B cell (primary cell): ENCODE measurements around the gene EPC1. TPM values are rescaled to one million over a fixed set of nuclear protein-coding genes. Genes with fewer than 3 reads are reported as not detected.

Experiments used
- ATAC-seq: fragments of 200-7000 bp; cut with Tn5 transposase; one replicate; pipeline ENCODE4 v1.10.0; 2021; ENCODE audit warnings: low read depth, mild to moderate bottlenecking, moderate number of reproducible peaks, moderate library complexity
- CTCF ChIA-PET: fragments of 350-600 bp; sonication (Branson Sonifier 250); formaldehyde crosslinking; loops from one replicate; lab custom pipeline; 2021; ENCODE audit warnings: antibody characterized with exemption, inconsistent platforms; lab: Charles Lee
- POLR2A ChIA-PET: fragments of 350-600 bp; sonication (Branson Sonifier 250); formaldehyde crosslinking; loops from one replicate; lab custom pipeline; 2021; ENCODE audit warnings: antibody characterized with exemption; lab: Charles Lee
- DNase-seq: peaks from one replicate; pipeline ENCODE4 v3.0.0; 2013
- H2AFZ ChIP-seq: 2 replicates; pipeline ENCODE4 v1.6.1; 2012; ENCODE audit warnings: mild to moderate bottlenecking, low read depth, low read length; ENCODE audit not compliant: insufficient read depth, poor library complexity, severe bottlenecking
- H3K27ac ChIP-seq, 2 donors: 1 replicate in 1 of 2; 2 replicates in 1 of 2; pipeline ENCODE4 v1.5.1; 2012 to 2013; ENCODE audit warnings: low read length in 2 of 2, mild to moderate bottlenecking in 2 of 2, moderate library complexity in 1 of 2
- H3K27me3 ChIP-seq, 4 experiments: fragments of 200-600 bp in 1 of 4; sonication (generic) in 1 of 4; replicated peaks in 1 of 4; 1 replicate in 2 of 4; 2 replicates in 2 of 4; pipeline versions ENCODE4 v1.6.1 to v1.7.0; 2013 to 2016; ENCODE audit warnings: low read length in 3 of 4, mild to moderate bottlenecking in 2 of 4, mixed read lengths in 1 of 4, moderate library complexity in 1 of 4; ENCODE audit not compliant: insufficient read depth in 4 of 4, control insufficient read depth in 3 of 4; ENCODE audit errors: control extremely low read depth in 1 of 4
- H3K36me3 ChIP-seq, 2 experiments: replicated peaks in 1 of 2; 1 replicate in 1 of 2; 2 replicates in 1 of 2; pipeline versions ENCODE4 v1.6.1 to v1.7.1; 2013; ENCODE audit warnings: low read length in 1 of 2; ENCODE audit not compliant: insufficient read depth in 2 of 2, control insufficient read depth in 1 of 2; ENCODE audit errors: control extremely low read depth in 1 of 2, extremely low read depth in 1 of 2
- H3K4me1 ChIP-seq, 2 donors: fragments of 200-600 bp in 1 of 2; sonication (generic) in 1 of 2; 1 replicate in 1 of 2; 2 replicates in 1 of 2; pipeline versions ENCODE4 v1.5.1 to v1.6.1; 2013 to 2017; ENCODE audit warnings: low read length in 2 of 2; ENCODE audit not compliant: control insufficient read depth in 2 of 2, insufficient read depth in 2 of 2
- H3K4me2 ChIP-seq: replicated peaks from 2 replicates; pipeline ENCODE3; 2012; ENCODE audit warnings: mild to moderate bottlenecking, low read depth, low read length; ENCODE audit not compliant: poor library complexity, severe bottlenecking
- H3K4me3 ChIP-seq, 5 experiments: fragments of 200-600 bp in 1 of 5; sonication (generic) in 1 of 5; 1 replicate in 3 of 5; 2 replicates in 2 of 5; pipeline versions ENCODE4 v1.5.1 to v1.7.0; 2011 to 2016; ENCODE audit warnings: low read length in 4 of 5, mild to moderate bottlenecking in 4 of 5, low read depth in 2 of 5, control low read depth in 1 of 5, moderate library complexity in 1 of 5; ENCODE audit not compliant: insufficient read depth in 1 of 5; ENCODE audit errors: control extremely low read depth in 1 of 5, extremely low read depth in 1 of 5
- H3K79me2 ChIP-seq: fragments of 200-600 bp; sonication (generic); one replicate; pipeline ENCODE4 v1.6.0; 2016; ENCODE audit warnings: low read length; ENCODE audit not compliant: control insufficient read depth, insufficient read depth
- H3K9ac ChIP-seq: fragments of 200-600 bp; sonication (generic); 2 replicates; pipeline ENCODE4 v1.6.1; 2017; ENCODE audit warnings: mild to moderate bottlenecking, low read length, moderate library complexity
- H3K9me3 ChIP-seq, 3 donors: one replicate each; pipeline versions ENCODE4 v1.6.1 to v1.7.1; 2013; ENCODE audit warnings: low read length in 2 of 3; ENCODE audit not compliant: control insufficient read depth in 2 of 3, insufficient read depth in 1 of 3; ENCODE audit errors: control extremely low read depth in 1 of 3
- H4K20me1 ChIP-seq: 2 replicates; pipeline ENCODE4 v1.6.0; 2012; ENCODE audit warnings: mild to moderate bottlenecking, low read length; ENCODE audit not compliant: insufficient read depth, control insufficient read depth, poor library complexity, severe bottlenecking
- H3K27ac Mint-ChIP-seq: one replicate; pipeline ENCODE4 v1.8.0; 2021; ENCODE audit warnings: mixed read lengths
- H3K27me3 Mint-ChIP-seq: one replicate; pipeline ENCODE4 v1.8.0; 2021; ENCODE audit warnings: mixed read lengths
- H3K4me1 Mint-ChIP-seq: one replicate; pipeline ENCODE4 v1.8.0; 2021; ENCODE audit warnings: mixed read lengths
- H3K4me3 Mint-ChIP-seq: one replicate; pipeline ENCODE4 v1.8.0; 2021; ENCODE audit warnings: mixed read lengths
- H3K9me3 Mint-ChIP-seq: one replicate; pipeline ENCODE4 v1.8.0; 2022; ENCODE audit warnings: mixed read lengths; ENCODE audit not compliant: insufficient read depth
- CTCF ChIP-seq: fragments of 200-600 bp; IDR thresholded peaks from one replicate; pipeline ENCODE4 v1.8.0; 2022; ENCODE audit warnings: antibody characterized with exemption, mild to moderate bottlenecking
- EZH2 ChIP-seq: IDR thresholded peaks from 2 replicates; pipeline ENCODE4 v1.6.1; 2012; ENCODE audit warnings: borderline replicate concordance, low read depth, mild to moderate bottlenecking, moderate library complexity, low read length; ENCODE audit not compliant: insufficient read depth, poor library complexity, severe bottlenecking
- WGBS: methylation state at CpG from one replicate; pipeline ENCODE4 v1.1.5; 2013; ENCODE audit warnings: missing lambda C conversion rate; ENCODE audit not compliant: insufficient coverage; 5-methylcytosine and 5-hydroxymethylcytosine counted together
- intact Hi-C: fragments of 100-400 bp; cut with micrococcal nuclease; formaldehyde crosslinking; loops from one replicate; pipeline ENCODE4 v1.10.0; 2022
- polyA plus RNA-seq: library from polyadenylated mRNA; depleted of rRNA; stranded (reverse); fragments of >200 nt; gene quantifications from 2 replicates; pipeline ENCODE4 v1.2.3, GENCODE V29; 2012
- total RNA-seq, 2 donors: library from RNA; stranded (reverse); fragments of 120-200 nt in 1 of 2; gene quantifications; 1 replicate in 1 of 2; 2 replicates in 1 of 2; pipeline versions ENCODE4 v1.2.3 to v1.2.4, GENCODE V29; 2013 to 2022

The EPC1 gene
- total and polyA plus RNA-seq, 2 donors (not counting 1 experiment from before 2014, with no cell fraction given) = 120 to 220 TPM

GRCh38 chr10:32376771-32377170 is 29.8 kb upstream of the EPC1 start:
- H3K9ac ChIP-seq = peak overlapping the region; percentile 85
- ATAC-seq = no peak
- H2AFZ ChIP-seq = peak overlapping the region; percentile 76
- ChIA-PET POLR2A (interaction anchor here (2.5 to 2.9 kb wide), 2 partner anchors 31 to 69 kb away, joined by 17 to 22 read pairs; partner anchors contain the start of gene CCDC7), CTCF (interaction anchor here (1.3 to 5.8 kb wide), 4 partner anchors 10 to 120 kb away, joined by 3 to 29 read pairs (median 8); no protein-coding TSS in a partner anchor)
- H3K36me3 ChIP-seq = peaks cover 0 to 3% of the 10 kb centered on the region in 2 experiments
- H3K9me3 ChIP-seq = peaks cover 0 to 5% (median 0%) of the 10 kb centered on the region in 3 donors
- peaks cover 64% of the 10 kb centered on the region for H3K79me2 ChIP-seq
- H3K4me2 ChIP-seq = peak overlapping the region; percentile 88
- Mint-ChIP-seq H3K4me1 (peaks cover 29% of the 10 kb centered on the region), H3K4me3 (peak overlapping the region; percentile 79), H3K27me3 (no peaks in the 10 kb centered on the region), H3K27ac (peak overlapping the region; percentile 28), H3K9me3 (peaks cover 4% of the 10 kb centered on the region)
- no peaks in the 10 kb centered on the region for H3K27me3 ChIP-seq
- no peak for TF ChIP-seq CTCF
- TF ChIP-seq EZH2 = no peak
- peak overlapping the region in 4 of 5 experiments; percentile 78 to 99 (median 90) for H3K4me3 ChIP-seq
- intact Hi-C loops = loop anchor here (5.0 kb wide), 3 partner anchors 449 to 1344 kb away; partner anchors contain the start of genes ARHGAP12, ITGB1 and ZNF438
- no CpG with 5 or more reads among the region's 3 CpGs for WGBS
- no peaks in the 10 kb centered on the region for H4K20me1 ChIP-seq
- H3K27ac ChIP-seq = peak overlapping the region in 1 of 2 donors; percentile 85
- no peak for DNase-seq
- H3K4me1 ChIP-seq = peaks cover 10 to 23% of the 10 kb centered on the region in 2 donors

DNA sequence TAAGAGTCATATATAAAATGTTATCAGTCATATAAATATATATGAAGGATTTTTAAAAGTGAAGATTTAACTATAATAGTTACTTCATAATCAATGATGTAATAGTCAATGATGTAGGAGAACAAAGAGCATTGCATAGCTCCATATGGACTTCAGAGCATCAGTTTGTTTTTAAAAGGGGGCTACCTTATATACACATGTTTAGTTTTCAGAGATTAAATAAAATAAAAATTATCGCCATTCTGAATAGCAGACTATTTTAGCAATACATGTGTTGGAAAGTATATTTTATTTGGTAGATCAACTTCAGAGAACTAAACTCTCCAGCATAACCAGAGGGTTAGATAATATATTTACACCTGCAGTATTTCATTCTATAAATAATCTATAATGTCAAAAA is 29.1 kb upstream of the EPC1 start:
- H3K36me3 ChIP-seq = peaks cover 0 to 3% of the 10 kb centered on the region in 2 experiments
- H3K4me2 ChIP-seq = peak overlapping the region; percentile 88
- ChIA-PET POLR2A (no interaction called here), CTCF (interaction anchor here (0.9 to 5.8 kb wide), 4 partner anchors 9 to 120 kb away, joined by 3 to 29 read pairs (median 6); no protein-coding TSS in a partner anchor)
- no CpG with 5 or more reads among the region's 1 CpG for WGBS
- peaks cover 4% of the 10 kb centered on the region for H3K9me3 Mint-ChIP-seq
- intact Hi-C loops = loop anchor here (5.0 kb wide), 3 partner anchors 449 to 1344 kb away; partner anchors contain the start of genes ARHGAP12, ITGB1 and ZNF438
- H3K4me1 Mint-ChIP-seq = peaks cover 29% of the 10 kb centered on the region
- no peaks in the 10 kb centered on the region for H3K27me3 ChIP-seq
- H3K4me3 Mint-ChIP-seq = no peak overlapping the region
- H2AFZ ChIP-seq = peak overlapping the region; percentile 76
- peak overlapping the region in 1 of 5 experiments; percentile 96 for H3K4me3 ChIP-seq
- H3K9me3 ChIP-seq = peaks cover 0 to 5% (median 0%) of the 10 kb centered on the region in 3 donors
- peaks cover 71% of the 10 kb centered on the region for H3K79me2 ChIP-seq
- no peaks in the 10 kb centered on the region for H4K20me1 ChIP-seq
- no peak overlapping the region for H3K27ac Mint-ChIP-seq
- DNase-seq (no peak), ATAC-seq (no peak)
- no peaks in the 10 kb centered on the region for H3K27me3 Mint-ChIP-seq
- H3K9ac ChIP-seq = peak overlapping the region; percentile 85
- H3K27ac ChIP-seq = peak overlapping the region in 1 of 2 donors; percentile 85
- no peak for TF ChIP-seq EZH2
- TF ChIP-seq CTCF = no peak
- peaks cover 10 to 23% of the 10 kb centered on the region in 2 donors for H3K4me1 ChIP-seq
